ENCODE data around the gene SCARB1. TPM values are rescaled to one million over a fixed set of nuclear protein-coding genes. Genes with fewer than 3 reads are reported as not detected.

SCARB1 gene
- total RNA-seq, 2 experiments from 2014 or later: 12.6 to 17.2 TPM

DNA sequence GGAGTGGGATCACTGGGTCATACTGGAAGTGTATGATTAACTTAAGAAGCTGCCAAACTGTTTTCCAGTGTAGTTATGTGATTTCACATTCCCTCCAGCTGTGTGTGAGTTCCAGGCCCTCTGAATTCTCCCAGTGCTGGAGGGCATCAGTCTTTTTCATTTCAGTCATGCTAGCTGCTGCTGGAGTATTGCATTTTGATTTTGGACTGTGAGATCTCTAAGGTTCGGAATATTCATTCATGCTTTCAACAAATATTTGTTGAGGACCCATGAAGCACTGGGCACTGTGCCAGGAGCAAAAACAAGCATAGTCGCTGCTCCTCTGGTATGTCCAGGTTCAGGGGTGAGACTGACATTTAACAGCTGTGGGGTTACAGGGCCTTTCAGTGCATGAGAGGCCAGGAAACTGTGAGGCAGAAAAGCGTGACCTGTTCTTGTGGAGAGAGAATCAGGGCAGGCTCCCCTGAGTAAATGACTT lies 133.2 kb downstream of the SCARB1 start:
- Mint-ChIP-seq H3K9me3 (ENCODE audit: low read depth) (no peaks in the 10 kb centered on the region), H3K4me1 (peaks cover 2% of the 10 kb centered on the region), H3K27ac (no peak overlapping the region), H3K4me3 (no peak overlapping the region), H3K36me3 (no peaks in the 10 kb centered on the region), H3K27me3 (peaks cover 7% of the 10 kb centered on the region)
- no peak for DNase-seq
- CTCF ChIA-PET: no interaction called here
- ATAC-seq: no peak

DNA sequence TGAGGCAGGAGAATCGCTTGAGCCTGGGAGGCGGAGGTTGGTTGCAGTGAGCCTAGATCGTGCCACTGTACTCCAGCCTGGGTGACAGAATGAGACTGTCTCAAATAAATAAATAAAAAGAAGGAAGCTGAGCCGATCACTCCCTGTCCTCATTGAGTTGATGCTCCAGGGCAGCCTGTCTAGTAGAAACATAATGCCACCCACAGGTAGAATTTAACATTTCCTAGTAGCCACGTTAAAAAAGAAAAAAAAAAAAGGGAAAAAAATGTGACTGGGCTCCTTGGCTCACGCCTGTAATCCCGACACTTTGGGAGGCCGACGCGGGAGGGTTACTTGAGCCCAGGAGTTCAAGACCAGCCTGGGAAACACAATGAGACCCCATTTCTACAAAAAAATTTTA lies 135.7 kb downstream of the SCARB1 start:
- ATAC-seq: no peak
- Mint-ChIP-seq H3K27ac (no peak overlapping the region), H3K36me3 (no peaks in the 10 kb centered on the region), H3K27me3 (peaks cover 10% of the 10 kb centered on the region), H3K4me1 (no peaks in the 10 kb centered on the region), H3K9me3 (ENCODE audit: low read depth) (no peaks in the 10 kb centered on the region), H3K4me3 (no peak overlapping the region)
- DNase-seq: no peak
- CTCF ChIA-PET: no interaction called here

DNA sequence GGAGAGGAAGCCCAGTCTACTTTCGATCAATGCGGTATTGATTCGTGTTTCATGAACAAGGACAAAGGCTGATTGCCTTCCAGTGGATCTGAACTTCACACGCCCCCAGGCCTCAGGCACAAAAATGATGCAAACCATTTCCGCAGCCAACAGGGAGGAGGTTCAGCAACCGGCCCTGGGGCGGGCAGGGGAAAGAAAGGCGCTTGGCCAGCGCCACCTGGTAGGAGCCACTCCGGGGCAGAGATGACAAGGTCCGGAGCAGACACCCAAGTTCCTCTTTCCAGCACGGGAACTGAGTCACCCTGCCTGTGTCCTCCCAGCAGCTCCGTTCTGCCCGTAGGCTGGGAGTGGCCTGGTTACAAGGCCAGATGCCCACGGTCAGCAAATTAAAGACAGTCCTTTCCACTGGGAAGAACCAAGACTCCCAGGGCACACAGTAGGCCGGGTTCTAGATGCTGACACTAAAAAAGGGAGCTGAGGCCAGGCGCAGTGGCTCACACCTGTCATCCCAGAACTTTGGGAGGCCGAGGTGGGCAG lies 136.3 kb downstream of the SCARB1 start:
- Mint-ChIP-seq H3K4me1 (no peaks in the 10 kb centered on the region), H3K36me3 (no peaks in the 10 kb centered on the region), H3K27ac (no peak overlapping the region), H3K27me3 (peaks cover 14% of the 10 kb centered on the region), H3K9me3 (ENCODE audit: low read depth) (no peaks in the 10 kb centered on the region), H3K4me3 (no peak overlapping the region)
- no peak for DNase-seq
- CTCF ChIA-PET: no interaction called here
- ATAC-seq: no peak

Other genes starting within 250 kb of the SCARB1 start
- gene UBC, start 50.8 kb upstream of the SCARB1 start, total RNA-seq: 1,000 to 10,000 TPM; 1,159 to 1,188 TPM
- gene DHX37, start 125.3 kb upstream of the SCARB1 start, total RNA-seq: 10 to 100 TPM; 35.2 to 43.4 TPM
- 10 to 100 TPM; 21.9 to 25.8 TPM for gene BRI3BP, start 129.8 kb upstream of the SCARB1 start, total RNA-seq
- gene AACS, start 201.6 kb upstream of the SCARB1 start, total RNA-seq: 10 to 100 TPM; 14.9 to 20.3 TPM